Activated naive CD4-positive, alpha-beta T cell treated with anti-CD3 and anti-CD28 coated beads, Interleukin-2, amount 10 ng/mL, durations not matched to agents 7 days and 5 days (primary cell): Measurements from ENCODE around the gene FEM1B.

Experiments
- CTCF ChIA-PET: fragments of 350-600 bp; sonication (Branson Sonifier 250); formaldehyde crosslinking; loops from one replicate; lab custom pipeline; 2021; ENCODE audit warnings: antibody characterized with exemption; lab: Charles Lee
- DNase-seq: peaks from one replicate; pipeline ENCODE4 v3.0.0-alpha.2; 2020
- H3K27ac Mint-ChIP-seq: one replicate; pipeline ENCODE4 v1.8.0; 2021; ENCODE audit warnings: mild to moderate bottlenecking, moderate library complexity, mixed read lengths
- H3K27me3 Mint-ChIP-seq: one replicate; pipeline ENCODE4 v1.8.0; 2021; ENCODE audit warnings: mild to moderate bottlenecking, mixed read lengths
- H3K36me3 Mint-ChIP-seq: one replicate; pipeline ENCODE4 v1.8.0; 2021; ENCODE audit warnings: mixed read lengths
- H3K4me1 Mint-ChIP-seq: one replicate; pipeline ENCODE4 v1.8.0; 2021; ENCODE audit warnings: mixed read lengths
- H3K4me3 Mint-ChIP-seq: one replicate; pipeline ENCODE4 v1.8.0; 2021; ENCODE audit warnings: mild to moderate bottlenecking, moderate library complexity, mixed read lengths
- H3K9me3 Mint-ChIP-seq: one replicate; pipeline ENCODE4 v1.8.0; 2021; ENCODE audit warnings: mixed read lengths

The FEM1B gene

DNA sequence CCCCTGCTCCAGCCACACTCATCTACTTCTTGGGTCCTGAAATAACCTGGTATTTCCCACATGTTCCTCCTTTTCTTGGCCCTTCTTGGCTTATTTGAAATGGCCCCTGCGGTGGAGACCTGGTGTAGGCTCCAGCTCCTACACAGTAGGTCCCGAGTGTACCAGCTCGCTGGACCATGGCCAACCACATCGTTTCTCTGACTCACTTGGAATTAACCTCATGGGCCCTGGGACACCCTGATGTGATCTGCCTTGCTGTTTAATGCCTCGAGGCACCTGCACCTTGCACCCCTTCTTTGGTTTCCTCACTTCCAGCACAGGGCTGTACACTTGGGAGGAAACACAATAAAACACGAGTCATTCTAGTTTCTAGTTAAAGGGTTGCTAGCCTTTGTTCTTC, 60.3 kb downstream of the FEM1B start:
- DNase-seq: no peak
- Mint-ChIP-seq H3K4me1 (peaks cover 5% of the 10 kb centered on the region), H3K9me3 (no peaks in the 10 kb centered on the region), H3K36me3 (no peaks in the 10 kb centered on the region), H3K27me3 (peaks cover 61% of the 10 kb centered on the region), H3K4me3 (no peak overlapping the region), H3K27ac (no peak overlapping the region)
- CTCF ChIA-PET: interaction anchor here (1.0 to 1.7 kb wide), 3 partner anchors 9 to 45 kb away, joined by 3 to 6 read pairs (median 3); no protein-coding TSS in a partner anchor

DNA sequence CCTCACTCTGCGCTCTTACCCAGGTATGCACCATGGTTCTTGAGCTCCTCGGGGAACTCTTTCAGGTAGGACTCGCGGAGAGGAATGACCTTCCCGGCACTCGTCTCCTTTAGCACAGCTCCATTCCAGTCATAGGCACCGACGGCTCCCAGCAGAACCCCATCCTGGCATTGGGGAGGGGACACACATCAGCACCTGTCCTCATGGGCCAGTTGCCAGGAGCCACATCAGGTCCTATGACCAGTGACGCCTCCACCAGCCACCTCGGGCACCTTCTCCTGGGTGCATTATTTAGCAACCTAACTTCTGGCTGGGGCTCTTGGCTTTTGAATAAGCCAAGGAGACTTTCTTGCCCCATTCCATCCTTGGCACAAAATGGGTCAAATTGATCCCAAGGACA, 61.9 kb downstream of the FEM1B start:
- CTCF ChIA-PET: no interaction called here
- no peak overlapping the region for H3K27ac Mint-ChIP-seq

DNA sequence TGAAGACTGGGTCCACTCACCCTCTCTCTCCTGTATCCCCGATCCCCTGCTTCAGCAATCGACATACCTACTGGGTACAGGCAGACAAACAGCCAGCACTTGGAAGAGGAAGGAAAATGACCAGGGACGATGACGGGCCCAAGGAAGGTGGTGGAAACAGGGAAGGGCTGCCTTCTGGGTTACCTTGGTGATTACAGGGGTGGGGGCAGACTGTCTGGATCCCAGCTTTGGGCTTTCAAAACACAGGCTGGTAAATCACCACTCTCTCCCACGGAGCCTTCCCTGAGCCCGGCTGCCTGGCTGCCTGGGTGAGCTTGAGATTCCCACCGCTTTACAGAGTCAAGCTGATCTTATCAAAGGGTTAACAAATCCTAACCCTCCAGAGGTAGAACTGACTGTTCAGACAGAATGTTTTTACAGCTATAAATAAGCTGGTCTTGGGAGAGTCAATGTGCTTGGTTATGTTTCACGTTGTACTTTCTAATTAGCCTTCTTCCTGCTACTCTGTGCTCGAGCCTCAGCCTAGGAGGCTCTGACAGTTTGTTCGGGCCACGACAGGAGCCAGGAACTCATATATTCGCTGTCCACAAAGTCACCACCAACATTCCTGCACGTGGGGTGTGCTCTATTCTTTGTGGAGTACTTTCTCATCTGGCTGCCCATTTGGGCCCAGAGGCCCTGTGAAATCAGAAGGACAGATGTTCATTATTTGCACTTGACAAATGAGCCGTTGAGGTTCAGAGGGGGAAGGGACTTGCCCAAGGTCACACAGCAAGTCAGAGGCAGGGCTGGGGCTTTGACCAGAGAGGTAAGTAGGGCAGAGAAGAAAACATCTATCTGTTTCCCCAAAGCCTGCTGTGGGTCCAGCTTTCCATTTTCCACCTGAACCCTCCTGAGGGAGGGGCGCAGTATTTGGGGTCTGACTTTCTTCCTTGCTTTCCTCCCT, 63.5 kb downstream of the FEM1B start:
- CTCF ChIA-PET: no interaction called here
- Mint-ChIP-seq H3K27ac (no peak overlapping the region), H3K4me3 (no peak overlapping the region), H3K9me3 (no peaks in the 10 kb centered on the region), H3K36me3 (no peaks in the 10 kb centered on the region), H3K4me1 (no peaks in the 10 kb centered on the region), H3K27me3 (peaks cover 56% of the 10 kb centered on the region)
- DNase-seq: no peak

More for the DNA sequence above, 61.9 kb downstream of the FEM1B start:
- Mint-ChIP-seq H3K9me3 (no peaks in the 10 kb centered on the region), H3K27me3 (peaks cover 64% of the 10 kb centered on the region), H3K4me1 (no peaks in the 10 kb centered on the region), H3K36me3 (no peaks in the 10 kb centered on the region), H3K4me3 (no peak overlapping the region)
- no peak for DNase-seq

DNA sequence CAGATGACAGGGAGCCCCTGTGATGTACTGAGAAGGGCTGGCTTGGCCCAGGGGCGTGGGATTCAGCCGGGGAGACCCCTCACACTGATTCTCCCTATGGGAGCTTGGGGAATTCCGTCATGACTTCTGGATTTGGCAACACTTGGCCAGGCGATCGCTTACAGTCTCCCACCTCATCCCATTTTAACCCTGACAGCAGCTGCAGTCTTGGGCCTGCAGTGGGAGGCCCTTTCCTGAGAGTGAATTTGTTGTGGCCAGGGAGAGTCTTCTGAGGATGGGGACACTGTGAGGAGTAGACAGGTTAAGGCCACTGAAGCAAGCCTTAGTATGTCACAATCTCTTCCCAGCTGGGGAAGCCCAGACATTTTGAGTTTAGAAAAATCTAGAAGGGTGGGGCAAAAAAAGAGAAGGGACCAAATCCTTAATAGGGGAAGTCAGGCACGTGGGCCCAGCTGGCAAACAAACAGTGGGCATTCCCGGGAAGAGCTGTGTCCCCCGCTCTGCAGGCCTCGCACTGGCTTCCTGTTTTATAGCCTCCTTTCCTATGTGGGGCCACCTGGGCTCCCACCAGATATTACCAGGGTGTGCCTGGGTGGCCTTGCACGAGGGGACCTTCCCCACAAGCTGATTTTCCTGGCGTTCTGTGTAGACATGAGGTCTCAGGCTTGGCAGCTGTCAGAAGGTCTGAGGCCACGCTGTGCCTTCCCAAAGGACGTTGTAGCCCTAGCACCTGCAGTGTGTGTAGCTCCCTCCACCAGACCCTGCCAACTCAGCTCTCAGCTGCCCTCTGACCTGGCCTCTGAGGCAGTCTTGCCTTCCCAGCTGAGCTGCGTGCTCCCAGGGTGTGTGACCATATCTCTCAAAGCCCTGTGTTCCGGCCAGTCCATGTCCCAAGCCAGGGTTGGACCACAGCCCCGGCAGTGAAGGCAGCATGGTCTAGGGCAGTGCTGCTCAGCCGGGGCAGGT, 64.5 kb downstream of the FEM1B start:
- no peak overlapping the region for H3K4me3 Mint-ChIP-seq
- no peak overlapping the region for H3K27ac Mint-ChIP-seq
- CTCF ChIA-PET: interaction anchor here (1.4 kb wide), 1 partner anchor 13 kb away, joined by 4 read pairs; no protein-coding TSS in a partner anchor
- H3K27me3 Mint-ChIP-seq: peaks cover 60% of the 10 kb centered on the region
- no peaks in the 10 kb centered on the region for H3K36me3 Mint-ChIP-seq
- H3K9me3 Mint-ChIP-seq: no peaks in the 10 kb centered on the region
- no peak for DNase-seq
- no peaks in the 10 kb centered on the region for H3K4me1 Mint-ChIP-seq

DNA sequence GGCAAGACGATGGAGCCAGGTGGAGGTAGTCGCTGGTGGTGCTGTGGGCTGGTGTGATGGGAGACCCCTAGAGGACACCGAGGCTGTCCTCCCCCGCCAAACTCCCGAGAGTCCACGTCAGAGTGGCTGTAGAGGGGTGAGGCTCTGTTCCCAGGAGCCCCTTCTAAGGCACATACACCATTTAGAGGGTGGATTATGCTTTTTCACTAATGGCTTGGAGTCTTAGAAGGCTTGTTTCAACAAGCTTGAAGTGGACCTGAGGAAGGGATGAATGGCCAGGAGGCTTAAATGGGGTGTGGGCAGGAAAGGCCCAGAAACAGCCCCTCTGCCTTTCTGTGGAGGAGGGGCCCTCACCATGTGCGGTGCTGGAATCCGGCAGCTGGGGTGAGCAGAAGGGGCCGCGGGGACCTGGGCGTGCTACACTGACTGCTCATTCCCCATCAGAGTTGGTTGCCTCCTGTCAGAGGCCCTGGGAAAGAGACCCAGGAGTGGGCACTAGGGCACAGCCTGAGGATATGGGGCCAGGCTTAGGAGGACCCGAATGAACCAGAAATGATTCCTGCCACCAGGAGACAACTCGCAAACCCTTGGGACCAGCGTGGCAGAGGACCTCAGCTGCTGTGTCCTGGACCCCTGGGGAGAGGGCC, 66.2 kb downstream of the FEM1B start:
- Mint-ChIP-seq H3K36me3 (no peaks in the 10 kb centered on the region), H3K4me1 (no peaks in the 10 kb centered on the region), H3K9me3 (no peaks in the 10 kb centered on the region), H3K4me3 (no peak overlapping the region), H3K27ac (no peak overlapping the region), H3K27me3 (peaks cover 68% of the 10 kb centered on the region)
- DNase-seq: no peak
- CTCF ChIA-PET: interaction anchor here (0.9 to 1.4 kb wide), 3 partner anchors 9 to 15 kb away, joined by 3 to 5 read pairs (median 4); no protein-coding TSS in a partner anchor

DNA sequence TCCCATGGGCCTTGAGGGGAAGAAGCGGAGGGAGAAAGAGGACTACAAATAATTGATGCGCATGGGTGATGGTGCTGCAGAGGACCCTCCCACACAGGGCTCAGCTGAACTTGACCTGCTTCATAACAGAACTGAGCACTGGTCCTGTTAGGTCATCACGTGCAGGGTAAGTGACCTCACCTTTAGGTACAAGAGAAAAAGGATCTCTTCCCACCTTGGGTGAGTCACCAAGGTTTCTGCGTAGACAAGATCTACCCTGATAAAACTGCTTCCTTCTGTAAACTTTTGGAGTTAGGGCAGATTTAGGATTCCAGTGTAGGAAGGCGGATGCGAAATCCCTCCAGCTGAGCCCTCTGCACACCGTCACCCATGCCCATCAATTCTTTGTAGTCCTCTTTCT, 67.1 kb downstream of the FEM1B start:
- Mint-ChIP-seq H3K4me1 (no peaks in the 10 kb centered on the region), H3K4me3 (no peak overlapping the region), H3K27ac (no peak overlapping the region), H3K9me3 (no peaks in the 10 kb centered on the region), H3K27me3 (peaks cover 69% of the 10 kb centered on the region), H3K36me3 (no peaks in the 10 kb centered on the region)
- DNase-seq: no peak
- CTCF ChIA-PET: interaction anchor here (1.4 kb wide), 1 partner anchor 10 kb away, joined by 5 read pairs; no protein-coding TSS in a partner anchor
